ENCODE measurements around the gene CDX2. TPM values are rescaled to one million over a fixed set of nuclear protein-coding genes. Genes with fewer than 3 reads are reported as not detected.

CDX2 gene
- total and polyA plus RNA-seq, 10 of the 15 experiments (the other 5 are each of a cell fraction or from before 2014, with no cell fraction given) = 0.15 TPM; not detected in 9

DNA sequence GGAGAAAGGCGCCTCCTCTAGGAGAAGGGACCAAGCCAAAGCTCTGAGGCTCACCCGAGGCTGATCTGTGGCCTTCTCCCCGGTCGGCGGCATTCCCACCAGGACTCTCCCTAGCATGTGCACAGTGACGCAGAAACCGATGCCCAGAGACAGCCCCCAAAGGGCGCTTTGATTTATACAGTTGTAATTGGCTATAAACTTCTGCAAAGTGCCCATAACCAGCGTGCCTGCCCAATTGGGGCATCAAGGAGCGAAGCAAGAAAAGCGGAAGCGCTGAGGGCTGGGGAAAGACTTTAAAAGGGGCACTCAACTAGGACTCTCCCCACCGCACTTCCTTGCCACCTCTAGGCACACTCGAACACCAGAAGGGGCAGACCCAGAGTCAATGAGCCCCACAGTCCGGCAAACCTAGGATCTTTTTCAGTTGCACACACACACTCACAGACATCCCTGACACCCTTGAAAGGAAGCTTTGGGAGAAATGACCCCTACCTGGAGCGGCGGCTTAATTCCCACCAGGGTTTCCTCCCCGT lies 1.8 kb downstream of the CDX2 start (continued):
- TF ChIP-seq, protein P1, sequence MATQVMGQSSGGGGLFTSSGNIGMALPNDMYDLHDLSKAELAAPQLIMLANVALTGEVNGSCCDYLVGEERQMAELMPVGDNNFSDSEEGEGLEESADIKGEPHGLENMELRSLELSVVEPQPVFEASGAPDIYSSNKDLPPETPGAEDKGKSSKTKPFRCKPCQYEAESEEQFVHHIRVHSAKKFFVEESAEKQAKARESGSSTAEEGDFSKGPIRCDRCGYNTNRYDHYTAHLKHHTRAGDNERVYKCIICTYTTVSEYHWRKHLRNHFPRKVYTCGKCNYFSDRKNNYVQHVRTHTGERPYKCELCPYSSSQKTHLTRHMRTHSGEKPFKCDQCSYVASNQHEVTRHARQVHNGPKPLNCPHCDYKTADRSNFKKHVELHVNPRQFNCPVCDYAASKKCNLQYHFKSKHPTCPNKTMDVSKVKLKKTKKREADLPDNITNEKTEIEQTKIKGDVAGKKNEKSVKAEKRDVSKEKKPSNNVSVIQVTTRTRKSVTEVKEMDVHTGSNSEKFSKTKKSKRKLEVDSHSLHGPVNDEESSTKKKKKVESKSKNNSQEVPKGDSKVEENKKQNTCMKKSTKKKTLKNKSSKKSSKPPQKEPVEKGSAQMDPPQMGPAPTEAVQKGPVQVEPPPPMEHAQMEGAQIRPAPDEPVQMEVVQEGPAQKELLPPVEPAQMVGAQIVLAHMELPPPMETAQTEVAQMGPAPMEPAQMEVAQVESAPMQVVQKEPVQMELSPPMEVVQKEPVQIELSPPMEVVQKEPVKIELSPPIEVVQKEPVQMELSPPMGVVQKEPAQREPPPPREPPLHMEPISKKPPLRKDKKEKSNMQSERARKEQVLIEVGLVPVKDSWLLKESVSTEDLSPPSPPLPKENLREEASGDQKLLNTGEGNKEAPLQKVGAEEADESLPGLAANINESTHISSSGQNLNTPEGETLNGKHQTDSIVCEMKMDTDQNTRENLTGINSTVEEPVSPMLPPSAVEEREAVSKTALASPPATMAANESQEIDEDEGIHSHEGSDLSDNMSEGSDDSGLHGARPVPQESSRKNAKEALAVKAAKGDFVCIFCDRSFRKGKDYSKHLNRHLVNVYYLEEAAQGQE (IDR thresholded peaks at IDR 0.05; ENCODE audit: low read depth, low read length) = no peak
- no peak for TF ChIP-seq EP300 (IDR thresholded peaks at IDR 0.05; ENCODE audit: borderline replicate concordance in 1 of 2, control insufficient read depth in 1 of 2, low read depth in 2 of 2, low read length in 2 of 2)
- no peak for TF ChIP-seq IKZF1 (conservative IDR thresholded peaks at IDR 0.05)

- FAIRE-seq (no peak), DNase-seq (ENCODE audit: low read depth, low spot score) (no peak), ATAC-seq (no peak)
- no peaks in the 10 kb centered on the region for H4K20me1 ChIP-seq (ENCODE audit: control insufficient read depth, insufficient read depth)
- H3K4me3 ChIP-seq = no peak overlapping the region
- ChIA-PET RAD21 (ENCODE audit: unreplicated experiment) (no interaction called here), SMC1A (ENCODE audit: uncharacterized antibody, unreplicated experiment) (no interaction called here), CTCF (no interaction called here), POLR2A (no interaction called here)
- no peaks in the 10 kb centered on the region for H3K9me3 ChIP-seq (replicated peaks; ENCODE audit: control insufficient read depth, insufficient read depth, low read length)
- intact Hi-C loops (cut with micrococcal nuclease; ENCODE audit: unreplicated experiment) = no loop called here
- in situ Hi-C loops (cut with MboI) = no loop called here
- no peak overlapping the region for H3K4me2 ChIP-seq (ENCODE audit: control insufficient read depth, insufficient read depth)
- no peak overlapping the region for H3K9ac ChIP-seq (ENCODE audit: control insufficient read depth, insufficient read depth, low read length)
- peaks cover 19 to 22% of the 10 kb centered on the region in 2 experiments for H3K27me3 ChIP-seq (replicated peaks in 1 of 2; ENCODE audit: control insufficient read depth in 2 of 2, insufficient read depth in 2 of 2, low read length in 1 of 2)
- no peak overlapping the region for H3K27ac ChIP-seq (ENCODE audit: control insufficient read depth, insufficient read depth)
- H3K4me1 ChIP-seq (ENCODE audit: control insufficient read depth, insufficient read depth, low read length) = no peaks in the 10 kb centered on the region
- TF ChIP-seq PML (IDR thresholded peaks at IDR 0.05; ENCODE audit: low read length) (no peak), EED (IDR thresholded peaks at IDR 0.05; ENCODE audit: low read depth) (no peak), BMI1 (IDR thresholded peaks at IDR 0.05; ENCODE audit: borderline replicate concordance) (no peak), NFYA (IDR thresholded peaks at IDR 0.05; ENCODE audit: borderline replicate concordance, low read depth, low read length) (no peak), DPF2 (IDR thresholded peaks at IDR 0.05) (no peak), GATAD2B (conservative IDR thresholded peaks at IDR 0.05; ENCODE audit: low read depth) (no peak), YBX1 (IDR thresholded peaks at IDR 0.05) (no peak), SIN3A (IDR thresholded peaks at IDR 0.05; ENCODE audit: low read depth, low read length) (no peak), MEF2B (IDR thresholded peaks at IDR 0.05; ENCODE audit: partially characterized antibody, poor library complexity, severe bottlenecking) (no peak), RBBP5 (conservative IDR thresholded peaks at IDR 0.05) (no peak)
- no peak overlapping the region for H2AFZ ChIP-seq (ENCODE audit: control insufficient read depth, low read depth, low read length)
- no TSS peak for BruUV-seq (replicated peaks)
- no peaks in the 10 kb centered on the region for H3K36me3 ChIP-seq (ENCODE audit: control insufficient read depth in 2 of 2, insufficient read depth in 2 of 2, low read length in 1 of 2)
- H3K79me2 ChIP-seq (ENCODE audit: control insufficient read depth, insufficient read depth, low read length) = no peaks in the 10 kb centered on the region
- 9% methylated on average over 37 of the region's 38 CpGs for WGBS (ENCODE audit: insufficient coverage, insufficient replicate concordance, low lambda C conversion rate, missing lambda C conversion rate)
Observed at GRCh38 chr13:27966641-27967202, 2.4 kb downstream of the CDX2 start.

All from GM12878 (cell line).